Putamen (tissue), 1 donor: ENCODE data around the gene RBM33.
"Not testable (repeated sequence)": the region's sequence is repeated elsewhere in the genome, so short reads cannot be mapped to it uniquely, and the experiment has no call there.

ENCODE experiments used
- DNase-seq: peaks from one replicate; pipeline ENCODE4 v3.0.0-alpha.2; 2016; ENCODE audit warnings: low spot score

The RBM33 gene

GRCh38 chr7:155690655-155691054 is 46.2 kb downstream of the RBM33 start:
- not testable (repeated sequence) for DNase-seq

- no peak for DNase-seq
Observed at GRCh38 chr7:155692317-155692716, 47.9 kb downstream of the RBM33 start.

- no peak for DNase-seq
Observed at GRCh38 chr7:155693826-155694225, 49.4 kb downstream of the RBM33 start.

- no peak for DNase-seq
Observed at GRCh38 chr7:155694851-155695250, 50.4 kb downstream of the RBM33 start.

GRCh38 chr7:155696747-155697146 is 52.3 kb downstream of the RBM33 start:
- no peak for DNase-seq

- DNase-seq: no peak
Observed at GRCh38 chr7:155698633-155699032, 54.2 kb downstream of the RBM33 start.

GRCh38 chr7:155699180-155699579 is 54.7 kb downstream of the RBM33 start:
- no peak for DNase-seq

- DNase-seq: no peak
Observed at GRCh38 chr7:155700847-155701246, 56.4 kb downstream of the RBM33 start.

- DNase-seq: no peak
Observed at GRCh38 chr7:155701972-155702544, 57.6 kb downstream of the RBM33 start.

GRCh38 chr7:155702616-155703015 is 58.2 kb downstream of the RBM33 start:
- DNase-seq: no peak

- DNase-seq: no peak
Observed at GRCh38 chr7:155705623-155706360, 61.3 kb downstream of the RBM33 start.

- DNase-seq: no peak
Observed at GRCh38 chr7:155706376-155706775, 61.9 kb downstream of the RBM33 start.

- DNase-seq: no peak
Observed at GRCh38 chr7:155709453-155709852, 65.0 kb downstream of the RBM33 start.

GRCh38 chr7:155710031-155710430 is 65.6 kb downstream of the RBM33 start:
- DNase-seq: no peak

- DNase-seq: no peak
Observed at GRCh38 chr7:155710530-155710929, 66.1 kb downstream of the RBM33 start.

- no peak for DNase-seq
Observed at GRCh38 chr7:155711081-155711480, 66.6 kb downstream of the RBM33 start.

- no peak for DNase-seq
Observed at GRCh38 chr7:155713384-155713783, 68.9 kb downstream of the RBM33 start.

- DNase-seq: no peak
Observed at GRCh38 chr7:155714702-155715101, 70.2 kb downstream of the RBM33 start.

GRCh38 chr7:155715111-155715805 is 70.8 kb downstream of the RBM33 start:
- no peak for DNase-seq

GRCh38 chr7:155717010-155717744 is 72.7 kb downstream of the RBM33 start:
- DNase-seq: no peak

GRCh38 chr7:155721056-155721455 is 76.6 kb downstream of the RBM33 start:
- DNase-seq: no peak

- DNase-seq: no peak
Observed at GRCh38 chr7:155722118-155722517, 77.7 kb downstream of the RBM33 start.

GRCh38 chr7:155722936-155723335 is 78.5 kb downstream of the RBM33 start:
- no peak for DNase-seq
